ENCODE measurements around the gene ATP8B4.

GRCh38 chr15:49844390-49844789 lies 274.6 kb downstream of the ATP8B4 start:
- TF ChIP-seq CTCF (IDR thresholded peaks at IDR 0.05) (no peak), POLR2A (IDR thresholded peaks at IDR 0.05) (no peak)
